ENCODE measurements around the gene VASN.

The VASN gene

GRCh38 chr16:4354512-4355409, 16.9 kb upstream of the VASN start:
- DNase-seq (ENCODE audit: low spot score), result no peak

- no peak for DNase-seq (ENCODE audit: low spot score)
These were observed 14.8 kb upstream of the VASN start for GRCh38 chr16:4356820-4357219.

- no peak for DNase-seq (ENCODE audit: low spot score)
These were observed 13.4 kb upstream of the VASN start for GRCh38 chr16:4358236-4358635.

GRCh38 chr16:4358831-4359561, 12.7 kb upstream of the VASN start:
- peak; percentile 80 for DNase-seq (ENCODE audit: low spot score)

GRCh38 chr16:4359914-4360313, 11.7 kb upstream of the VASN start:
- DNase-seq (ENCODE audit: low spot score), result no peak

GRCh38 chr16:4360538-4361021, 11.1 kb upstream of the VASN start:
- DNase-seq (ENCODE audit: low spot score), result no peak

GRCh38 chr16:4361033-4361943, 10.4 kb upstream of the VASN start:
- DNase-seq (ENCODE audit: low spot score), result no peak

- no peak for DNase-seq (ENCODE audit: low spot score)
These were observed 9.7 kb upstream of the VASN start for GRCh38 chr16:4361944-4362311.

- DNase-seq (ENCODE audit: low spot score), result no peak
These were observed 9.0 kb upstream of the VASN start for GRCh38 chr16:4362476-4363135.

GRCh38 chr16:4364196-4365013, 7.2 kb upstream of the VASN start:
- DNase-seq (ENCODE audit: low spot score), result no peak

GRCh38 chr16:4365014-4365406, 6.6 kb upstream of the VASN start:
- no peak for DNase-seq (ENCODE audit: low spot score)

- no peak for DNase-seq (ENCODE audit: low spot score)
These were observed 6.0 kb upstream of the VASN start for GRCh38 chr16:4365615-4366014.

GRCh38 chr16:4366016-4366415, 5.6 kb upstream of the VASN start:
- no peak for DNase-seq (ENCODE audit: low spot score)

- DNase-seq (ENCODE audit: low spot score), result no peak
These were observed 4.2 kb upstream of the VASN start for GRCh38 chr16:4367393-4367856.

GRCh38 chr16:4369007-4369733, 2.5 kb upstream of the VASN start:
- peak; percentile 67 for DNase-seq (ENCODE audit: low spot score)

- DNase-seq (ENCODE audit: low spot score), result no peak
These were observed 1.5 kb upstream of the VASN start for GRCh38 chr16:4370151-4370550.

GRCh38 chr16:4370570-4371356, 885 bp upstream of the VASN start:
- DNase-seq (ENCODE audit: low spot score), result peak; percentile 71

GRCh38 chr16:4372001-4372577, 441 bp downstream of the VASN start:
- peak; percentile 56 for DNase-seq (ENCODE audit: low spot score)
